ENCODE data around the gene LMBRD2. TPM values are rescaled to one million over a fixed set of nuclear protein-coding genes. Genes with fewer than 3 reads are reported as not detected.

Gene LMBRD2
- total and polyA plus RNA-seq, 2 donors = 4.3 to 12.4 TPM

GRCh38 chr5:36105819-36106218 lies 45.9 kb downstream of the LMBRD2 start:
- Histone ChIP-seq H3K27ac (ENCODE audit: low read depth in 1 of 2, low read length in 1 of 2) (no peak overlapping the region), H3K36me3 (ENCODE audit: control insufficient read depth in 2 of 2, insufficient read depth in 2 of 2, low read length in 1 of 2) (peaks cover 6 to 22% of the 10 kb centered on the region in 2 donors), H3K4me1 (ENCODE audit: control insufficient read depth in 2 of 2, insufficient read depth in 2 of 2, low read length in 2 of 2) (no peaks in the 10 kb centered on the region), H3K27me3 (ENCODE audit: control insufficient read depth in 2 of 2, insufficient read depth in 1 of 2, low read length in 1 of 2) (no peaks in the 10 kb centered on the region), H3K9me3 (ENCODE audit: control insufficient read depth in 2 of 2, insufficient read depth in 1 of 2, low read length in 1 of 2) (no peaks in the 10 kb centered on the region), H3K4me3 (ENCODE audit: low read length in 2 of 2) (no peak overlapping the region)
- WGBS = over 99% methylated on average over 2 of the region's 2 CpGs
- DNase-seq (ENCODE audit: low read depth in 6 of 9, low spot score in 9 of 9) = no peak

- over 99% methylated on average over 3 of the region's 3 CpGs for WGBS
- no peak overlapping the region for H3K27ac ChIP-seq (ENCODE audit: low read depth in 1 of 2, low read length in 1 of 2)
- no peak for DNase-seq (ENCODE audit: low read depth in 6 of 9, low spot score in 9 of 9)
- H3K9me3 ChIP-seq (ENCODE audit: control insufficient read depth in 2 of 2, insufficient read depth in 1 of 2, low read length in 1 of 2) = no peaks in the 10 kb centered on the region
- peaks cover 0 to 3% of the 10 kb centered on the region in 2 donors for H3K36me3 ChIP-seq (ENCODE audit: control insufficient read depth in 2 of 2, insufficient read depth in 2 of 2, low read length in 1 of 2)
- no peak overlapping the region for H3K4me3 ChIP-seq (ENCODE audit: low read length in 2 of 2)
- H3K27me3 ChIP-seq (ENCODE audit: control insufficient read depth in 2 of 2, insufficient read depth in 1 of 2, low read length in 1 of 2) = no peaks in the 10 kb centered on the region
- no peaks in the 10 kb centered on the region for H3K4me1 ChIP-seq (ENCODE audit: control insufficient read depth in 2 of 2, insufficient read depth in 2 of 2, low read length in 2 of 2)
Observed at GRCh38 chr5:36099748-36100147, 51.9 kb downstream of the LMBRD2 start.

GRCh38 chr5:36096486-36096885 lies 55.2 kb downstream of the LMBRD2 start:
- DNase-seq (ENCODE audit: low read depth in 6 of 9, low spot score in 9 of 9) = no peak
- H3K4me3 ChIP-seq (ENCODE audit: low read length in 2 of 2) = no peak overlapping the region
- no peaks in the 10 kb centered on the region for H3K4me1 ChIP-seq (ENCODE audit: control insufficient read depth in 2 of 2, insufficient read depth in 2 of 2, low read length in 2 of 2)
- no peaks in the 10 kb centered on the region for H3K9me3 ChIP-seq (ENCODE audit: control insufficient read depth in 2 of 2, insufficient read depth in 1 of 2, low read length in 1 of 2)
- no peaks in the 10 kb centered on the region for H3K36me3 ChIP-seq (ENCODE audit: control insufficient read depth in 2 of 2, insufficient read depth in 2 of 2, low read length in 1 of 2)
- H3K27me3 ChIP-seq (ENCODE audit: control insufficient read depth in 2 of 2, insufficient read depth in 1 of 2, low read length in 1 of 2) = no peaks in the 10 kb centered on the region
- H3K27ac ChIP-seq (ENCODE audit: low read depth in 1 of 2, low read length in 1 of 2) = no peak overlapping the region

GRCh38 chr5:36089989-36090388 lies 61.7 kb downstream of the LMBRD2 start:
- Histone ChIP-seq H3K36me3 (ENCODE audit: control insufficient read depth in 2 of 2, insufficient read depth in 2 of 2, low read length in 1 of 2) (no peaks in the 10 kb centered on the region), H3K27ac (ENCODE audit: low read depth in 1 of 2, low read length in 1 of 2) (no peak overlapping the region), H3K4me1 (ENCODE audit: control insufficient read depth in 2 of 2, insufficient read depth in 2 of 2, low read length in 2 of 2) (no peaks in the 10 kb centered on the region), H3K9me3 (ENCODE audit: control insufficient read depth in 2 of 2, insufficient read depth in 1 of 2, low read length in 1 of 2) (no peaks in the 10 kb centered on the region), H3K4me3 (ENCODE audit: low read length in 2 of 2) (no peak overlapping the region), H3K27me3 (ENCODE audit: control insufficient read depth in 2 of 2, insufficient read depth in 1 of 2, low read length in 1 of 2) (no peaks in the 10 kb centered on the region)
- peak in 3 of 9 donors; percentile 24 to 56 (median 41) for DNase-seq (ENCODE audit: low read depth in 6 of 9, low spot score in 9 of 9)
- WGBS = 79% methylated on average over 2 of the region's 2 CpGs

GRCh38 chr5:36079200-36079781 lies 72.4 kb downstream of the LMBRD2 start:
- Histone ChIP-seq H3K9me3 (ENCODE audit: control insufficient read depth in 2 of 2, insufficient read depth in 1 of 2, low read length in 1 of 2) (no peaks in the 10 kb centered on the region), H3K36me3 (ENCODE audit: control insufficient read depth in 2 of 2, insufficient read depth in 2 of 2, low read length in 1 of 2) (no peaks in the 10 kb centered on the region), H3K27ac (ENCODE audit: low read depth in 1 of 2, low read length in 1 of 2) (no peak overlapping the region), H3K4me3 (ENCODE audit: low read length in 2 of 2) (no peak overlapping the region), H3K4me1 (ENCODE audit: control insufficient read depth in 2 of 2, insufficient read depth in 2 of 2, low read length in 2 of 2) (peaks cover 0 to 4% of the 10 kb centered on the region in 2 donors), H3K27me3 (ENCODE audit: control insufficient read depth in 2 of 2, insufficient read depth in 1 of 2, low read length in 1 of 2) (no peaks in the 10 kb centered on the region)
- 42% methylated on average over 10 of the region's 10 CpGs for WGBS
- peak in 7 of 9 donors; percentile 41 to 77 (median 59) for DNase-seq (ENCODE audit: low read depth in 6 of 9, low spot score in 9 of 9)

- H3K4me3 ChIP-seq (ENCODE audit: low read length in 2 of 2) = no peak overlapping the region
- no peaks in the 10 kb centered on the region for H3K36me3 ChIP-seq (ENCODE audit: control insufficient read depth in 2 of 2, insufficient read depth in 2 of 2, low read length in 1 of 2)
- H3K4me1 ChIP-seq (ENCODE audit: control insufficient read depth in 2 of 2, insufficient read depth in 2 of 2, low read length in 2 of 2) = peaks cover 4 to 9% of the 10 kb centered on the region in 2 donors
- no peaks in the 10 kb centered on the region for H3K9me3 ChIP-seq (ENCODE audit: control insufficient read depth in 2 of 2, insufficient read depth in 1 of 2, low read length in 1 of 2)
- H3K27ac ChIP-seq (ENCODE audit: low read depth in 1 of 2, low read length in 1 of 2) = no peak overlapping the region
- no peaks in the 10 kb centered on the region for H3K27me3 ChIP-seq (ENCODE audit: control insufficient read depth in 2 of 2, insufficient read depth in 1 of 2, low read length in 1 of 2)
- 91% methylated on average over 10 of the region's 10 CpGs for WGBS
- no peak for DNase-seq (ENCODE audit: low read depth in 6 of 9, low spot score in 9 of 9)
Observed at GRCh38 chr5:36078430-36078829, 73.3 kb downstream of the LMBRD2 start.

- no peaks in the 10 kb centered on the region for H3K27me3 ChIP-seq (ENCODE audit: control insufficient read depth in 2 of 2, insufficient read depth in 1 of 2, low read length in 1 of 2)
- H3K27ac ChIP-seq (ENCODE audit: low read depth in 1 of 2, low read length in 1 of 2) = peak overlapping the region in 1 of 2 donors; percentile 31
- DNase-seq (ENCODE audit: low read depth in 6 of 9, low spot score in 9 of 9) = peak in 6 of 9 donors; percentile 55 to 86 (median 62)
- H3K36me3 ChIP-seq (ENCODE audit: control insufficient read depth in 2 of 2, insufficient read depth in 2 of 2, low read length in 1 of 2) = no peaks in the 10 kb centered on the region
- WGBS = 39% methylated on average over 3 of the region's 3 CpGs
- no peak overlapping the region for H3K4me3 ChIP-seq (ENCODE audit: low read length in 2 of 2)
- H3K4me1 ChIP-seq (ENCODE audit: control insufficient read depth in 2 of 2, insufficient read depth in 2 of 2, low read length in 2 of 2) = peaks cover 4 to 16% of the 10 kb centered on the region in 2 donors
- H3K9me3 ChIP-seq (ENCODE audit: control insufficient read depth in 2 of 2, insufficient read depth in 1 of 2, low read length in 1 of 2) = peaks cover 0 to 3% of the 10 kb centered on the region in 2 donors
Observed at GRCh38 chr5:36073595-36074216, 78.0 kb downstream of the LMBRD2 start.

- Histone ChIP-seq H3K36me3 (ENCODE audit: control insufficient read depth in 2 of 2, insufficient read depth in 2 of 2, low read length in 1 of 2) (no peaks in the 10 kb centered on the region), H3K27ac (ENCODE audit: low read depth in 1 of 2, low read length in 1 of 2) (no peak overlapping the region), H3K4me1 (ENCODE audit: control insufficient read depth in 2 of 2, insufficient read depth in 2 of 2, low read length in 2 of 2) (peaks cover 6 to 32% of the 10 kb centered on the region in 2 donors), H3K9me3 (ENCODE audit: control insufficient read depth in 2 of 2, insufficient read depth in 1 of 2, low read length in 1 of 2) (peaks cover 0 to 3% of the 10 kb centered on the region in 2 donors), H3K4me3 (ENCODE audit: low read length in 2 of 2) (peak overlapping the region; percentile 7 to 12), H3K27me3 (ENCODE audit: control insufficient read depth in 2 of 2, insufficient read depth in 1 of 2, low read length in 1 of 2) (peaks cover 0 to 8% of the 10 kb centered on the region in 2 donors)
- 36% methylated on average over 9 of the region's 9 CpGs for WGBS
- DNase-seq (ENCODE audit: low read depth in 6 of 9, low spot score in 9 of 9) = no peak
Observed at GRCh38 chr5:36070687-36071571, 80.8 kb downstream of the LMBRD2 start.

- no peaks in the 10 kb centered on the region for H3K36me3 ChIP-seq (ENCODE audit: control insufficient read depth in 2 of 2, insufficient read depth in 2 of 2, low read length in 1 of 2)
- peaks cover 4 to 44% of the 10 kb centered on the region in 2 donors for H3K4me1 ChIP-seq (ENCODE audit: control insufficient read depth in 2 of 2, insufficient read depth in 2 of 2, low read length in 2 of 2)
- H3K9me3 ChIP-seq (ENCODE audit: control insufficient read depth in 2 of 2, insufficient read depth in 1 of 2, low read length in 1 of 2) = peaks cover 0 to 3% of the 10 kb centered on the region in 2 donors
- H3K4me3 ChIP-seq (ENCODE audit: low read length in 2 of 2) = no peak overlapping the region
- H3K27ac ChIP-seq (ENCODE audit: low read depth in 1 of 2, low read length in 1 of 2) = no peak overlapping the region
- 97% methylated on average over 5 of the region's 5 CpGs for WGBS
- no peak for DNase-seq (ENCODE audit: low read depth in 6 of 9, low spot score in 9 of 9)
- H3K27me3 ChIP-seq (ENCODE audit: control insufficient read depth in 2 of 2, insufficient read depth in 1 of 2, low read length in 1 of 2) = peaks cover 0 to 8% of the 10 kb centered on the region in 2 donors
Observed at GRCh38 chr5:36068751-36069281, 82.9 kb downstream of the LMBRD2 start.

Measured in thymus (tissue), 11 donors.